H9 (cell line): ENCODE measurements around the gene EXOSC10. TPM values are rescaled to one million over a fixed set of nuclear protein-coding genes. Genes with fewer than 3 reads are reported as not detected.
"Not testable (repeated sequence)": the region's sequence is repeated elsewhere in the genome, so short reads cannot be mapped to it uniquely, and the experiment has no call there.

ENCODE experiments used
- DNase-seq: peaks from one replicate; pipeline ENCODE4 v3.0.0-alpha.2; 2017
- H2AFZ ChIP-seq: one replicate; pipeline ENCODE4 v1.6.1; 2013; ENCODE audit warnings: mild to moderate bottlenecking, low read length, control low read depth, moderate library complexity
- H2AK5ac ChIP-seq: 2 replicates; pipeline ENCODE4 v1.6.1; 2013; ENCODE audit warnings: low read length, control low read depth, mixed read lengths; ENCODE audit not compliant: insufficient read length
- H2BK120ac ChIP-seq: one replicate; pipeline ENCODE4 v1.6.1; 2013; ENCODE audit warnings: low read depth, mild to moderate bottlenecking, low read length, control low read depth, inconsistent platforms; ENCODE audit not compliant: poor library complexity, severe bottlenecking
- H2BK12ac ChIP-seq: 2 replicates; pipeline ENCODE4 v1.6.1; 2013; ENCODE audit warnings: low read length, control low read depth, mixed read lengths, low read depth; ENCODE audit not compliant: insufficient read length
- H2BK15ac ChIP-seq: 2 replicates; pipeline ENCODE4 v1.6.1; 2013; ENCODE audit warnings: low read depth, low read length, control low read depth
- H2BK20ac ChIP-seq: one replicate; pipeline ENCODE4 v1.6.1; 2013; ENCODE audit warnings: low read depth, mild to moderate bottlenecking, low read length, control low read depth, inconsistent platforms; ENCODE audit not compliant: poor library complexity, severe bottlenecking
- H2BK5ac ChIP-seq: 2 replicates; pipeline ENCODE4 v1.6.1; 2013; ENCODE audit warnings: low read length, control low read depth, mixed read lengths; ENCODE audit not compliant: insufficient read length
- H3K14ac ChIP-seq: 2 replicates; pipeline ENCODE4 v1.6.1; 2013; ENCODE audit warnings: low read length, control low read depth; ENCODE audit not compliant: insufficient read depth
- H3K18ac ChIP-seq: 2 replicates; pipeline ENCODE4 v1.6.1; 2013; ENCODE audit warnings: low read depth, mild to moderate bottlenecking, mixed read lengths, low read length, control low read depth; ENCODE audit not compliant: insufficient read length
- H3K23ac ChIP-seq: 2 replicates; pipeline ENCODE4 v1.6.1; 2013; ENCODE audit warnings: low read length, control low read depth, mixed read lengths, low read depth; ENCODE audit not compliant: insufficient read length
- H3K23me2 ChIP-seq: 2 replicates; pipeline ENCODE4 v1.6.1; 2013; ENCODE audit warnings: low read depth, mild to moderate bottlenecking, mixed read lengths, low read length, control low read depth; ENCODE audit not compliant: insufficient read length, poor library complexity, severe bottlenecking
- H3K27ac ChIP-seq: 2 replicates; pipeline ENCODE4 v1.5.1; 2013; ENCODE audit warnings: low read length, control low read depth, mixed read lengths, low read depth; ENCODE audit not compliant: insufficient read length
- H3K27me3 ChIP-seq: 2 replicates; pipeline ENCODE4 v1.6.1; 2013; ENCODE audit warnings: low read length, control low read depth, inconsistent platforms; ENCODE audit not compliant: insufficient read depth
- H3K4ac ChIP-seq: 2 replicates; pipeline ENCODE4 v1.6.1; 2013; ENCODE audit warnings: low read depth, mild to moderate bottlenecking, control low read depth, inconsistent platforms, low read length, moderate library complexity
- H3K4me1 ChIP-seq: 2 replicates; pipeline ENCODE4 v1.6.1; 2013; ENCODE audit warnings: low read length, control low read depth, inconsistent platforms; ENCODE audit not compliant: insufficient read depth
- H3K4me2 ChIP-seq: 2 replicates; pipeline ENCODE4 v1.6.1; 2013; ENCODE audit warnings: low read length, control low read depth, mixed read lengths; ENCODE audit not compliant: insufficient read length, insufficient read depth
- H3K56ac ChIP-seq: 2 replicates; pipeline ENCODE4 v1.6.1; 2013; ENCODE audit warnings: low read depth, mild to moderate bottlenecking, mixed read lengths, low read length, control low read depth; ENCODE audit not compliant: insufficient read length
- H3K79me1 ChIP-seq: 2 replicates; pipeline ENCODE4 v1.6.1; 2013; ENCODE audit warnings: low read depth, mild to moderate bottlenecking, moderate library complexity, low read length, control low read depth, inconsistent platforms; ENCODE audit not compliant: insufficient read depth, poor library complexity, severe bottlenecking
- H3K79me2 ChIP-seq: 2 replicates; pipeline ENCODE4 v1.6.1; 2013; ENCODE audit warnings: low read length, control low read depth, inconsistent platforms; ENCODE audit not compliant: insufficient read depth
- H3K9ac ChIP-seq: 2 replicates; pipeline ENCODE4 v1.6.1; 2013; ENCODE audit warnings: low read length, control low read depth, mixed read lengths; ENCODE audit not compliant: insufficient read length; ENCODE audit errors: extremely low read depth
- H3K9me3 ChIP-seq: one replicate; pipeline ENCODE4 v1.6.1; 2013; ENCODE audit warnings: low read depth, low read length, inconsistent platforms; ENCODE audit not compliant: control insufficient read depth
- H3T11ph ChIP-seq: one replicate; pipeline ENCODE4 v1.6.1; 2013; ENCODE audit warnings: mild to moderate bottlenecking, low read length, control low read depth, inconsistent platforms
- H4K20me1 ChIP-seq: one replicate; pipeline ENCODE4 v1.6.1; 2013; ENCODE audit not compliant: control insufficient read depth, insufficient read length, insufficient read depth
- H4K5ac ChIP-seq: 2 replicates; pipeline ENCODE4 v1.6.1; 2013; ENCODE audit warnings: low read depth, mild to moderate bottlenecking, mixed read lengths, low read length, control low read depth; ENCODE audit not compliant: insufficient read length
- H4K8ac ChIP-seq: replicated peaks from 2 replicates; pipeline ENCODE4 v1.6.1; 2013; ENCODE audit warnings: low read length, control low read depth, mixed read lengths, low read depth; ENCODE audit not compliant: insufficient read length
- H4K91ac ChIP-seq: 2 replicates; pipeline ENCODE4 v1.6.1; 2013; ENCODE audit warnings: low read depth, mild to moderate bottlenecking, moderate library complexity, mixed read lengths, low read length, control low read depth; ENCODE audit not compliant: insufficient read length
- H3K27ac Mint-ChIP-seq, 3 experiments: 2 replicates in 2 of 3; 3 replicates in 1 of 3; pipeline ENCODE4 v1.8.0; 2020 to 2021; ENCODE audit warnings: mixed read lengths in 3 of 3, mild to moderate bottlenecking in 1 of 3, moderate library complexity in 1 of 3
- H3K27me3 Mint-ChIP-seq: 2 replicates; pipeline ENCODE4 v1.8.0; 2021; ENCODE audit warnings: low read depth, mild to moderate bottlenecking, moderate library complexity, mixed read lengths
- H3K36me3 Mint-ChIP-seq, 3 experiments: 2 replicates in 2 of 3; 3 replicates in 1 of 3; pipeline ENCODE4 v1.8.0; 2020 to 2021; ENCODE audit warnings: low read depth in 3 of 3, mixed read lengths in 3 of 3; ENCODE audit not compliant: insufficient read depth in 1 of 3
- H3K4me1 Mint-ChIP-seq, 2 experiments: 2 replicates each; pipeline ENCODE4 v1.8.0; 2020; ENCODE audit warnings: mixed read lengths in 2 of 2
- H3K4me3 Mint-ChIP-seq, 2 experiments: 2 replicates in 1 of 2; 3 replicates in 1 of 2; pipeline ENCODE4 v1.8.0; 2020 to 2021; ENCODE audit warnings: mild to moderate bottlenecking in 2 of 2, mixed read lengths in 2 of 2, moderate library complexity in 1 of 2
- H3K9me3 Mint-ChIP-seq, 2 experiments: 2 replicates in 1 of 2; 3 replicates in 1 of 2; pipeline ENCODE4 v1.8.0; 2020; ENCODE audit warnings: mild to moderate bottlenecking in 2 of 2, mixed read lengths in 2 of 2, moderate library complexity in 1 of 2
- CTCF ChIP-seq: fragments of 200-600 bp; sonication (generic); conservative IDR thresholded peaks from 3 replicates; pipeline ENCODE4 v1.8.0; 2021; ENCODE audit warnings: antibody characterized with exemption, mild to moderate bottlenecking
- WGBS: extraction: QIAGEN DNeasy Blood & Tissue Kit; methylation state at CpG from one replicate; pipeline ENCODE4 v1.1.7; 2013; ENCODE audit warnings: missing lambda C conversion rate, low lambda C conversion rate, mixed read lengths; ENCODE audit not compliant: insufficient read length; ENCODE audit errors: extremely low coverage; 5-methylcytosine and 5-hydroxymethylcytosine counted together
- total RNA-seq: library from RNA; stranded (reverse); gene quantifications from 2 replicates; pipeline ENCODE4 v1.2.1, GENCODE V29; 2021

EXOSC10 gene
- total RNA-seq, 1 experiment from 2014 or later = 83.4 TPM

- no peaks in the 10 kb centered on the region for H3K4me1 ChIP-seq
- H3K23ac ChIP-seq = no peak overlapping the region
- no peak overlapping the region for H3K4ac ChIP-seq
- H3K27me3 ChIP-seq = no peaks in the 10 kb centered on the region
- H4K5ac ChIP-seq = no peak overlapping the region
- H3K9me3 ChIP-seq = no peaks in the 10 kb centered on the region
- H3K79me1 ChIP-seq = no peaks in the 10 kb centered on the region
- H4K20me1 ChIP-seq = peaks cover 4% of the 10 kb centered on the region
- no peak overlapping the region for H2AK5ac ChIP-seq
- H3K27me3 Mint-ChIP-seq = peaks cover 7% of the 10 kb centered on the region; the same call in 1 of the 2 replicates
- no peak overlapping the region for H4K91ac ChIP-seq
- H3K27ac ChIP-seq = no peak overlapping the region
- H2BK5ac ChIP-seq = no peak overlapping the region
- no peak overlapping the region for H3K18ac ChIP-seq
- no peaks in the 10 kb centered on the region for H3K23me2 ChIP-seq
- H3K36me3 Mint-ChIP-seq = peaks cover 0 to 1% (median 0%) of the 10 kb centered on the region in 3 experiments; a peak in 1 of 7 replicates
- no peak overlapping the region for H2AFZ ChIP-seq
- H3K14ac ChIP-seq = no peak overlapping the region
- no peak overlapping the region for H2BK15ac ChIP-seq
- DNase-seq = no peak
- H3K27ac Mint-ChIP-seq = no peak overlapping the region
- no peak overlapping the region for H3K56ac ChIP-seq
- no peak overlapping the region for H3K9ac ChIP-seq
- H2BK12ac ChIP-seq = no peak overlapping the region
- H3K79me2 ChIP-seq = no peaks in the 10 kb centered on the region; the same call in 1 of the 2 replicates
- no peak overlapping the region for H3K4me2 ChIP-seq
- H3K4me3 Mint-ChIP-seq = no peak overlapping the region
- no peak for TF ChIP-seq CTCF
- H4K8ac ChIP-seq = no peak overlapping the region
- peaks cover 4 to 5% of the 10 kb centered on the region in 2 experiments for H3K4me1 Mint-ChIP-seq
- no peak overlapping the region for H2BK120ac ChIP-seq
- no peak overlapping the region for H2BK20ac ChIP-seq
- no peaks in the 10 kb centered on the region for H3K9me3 Mint-ChIP-seq
- H3T11ph ChIP-seq = no peak overlapping the region
Measured at GRCh38 chr1:11041048-11041447, 58.6 kb downstream of the EXOSC10 start.

- H3K4ac ChIP-seq, H3K27ac ChIP-seq, H2BK12ac ChIP-seq, H3K4me3 Mint-ChIP-seq, H4K91ac ChIP-seq, H3K79me2 ChIP-seq, H3K56ac ChIP-seq, H3K18ac ChIP-seq, H3K4me1 ChIP-seq, H4K8ac ChIP-seq, H2AFZ ChIP-seq, H3K23me2 ChIP-seq, H2BK20ac ChIP-seq, H3K23ac ChIP-seq, H3K27me3 Mint-ChIP-seq, H2BK120ac ChIP-seq, H3K27ac Mint-ChIP-seq, H3K4me1 Mint-ChIP-seq, H3K14ac ChIP-seq, H3K79me1 ChIP-seq, H3K27me3 ChIP-seq, H2BK5ac ChIP-seq, H2AK5ac ChIP-seq, H4K5ac ChIP-seq, H3K9ac ChIP-seq, DNase-seq, H3K4me2 ChIP-seq, H3T11ph ChIP-seq, H4K20me1 ChIP-seq, H2BK15ac ChIP-seq, H3K9me3 ChIP-seq, H3K36me3 Mint-ChIP-seq, H3K9me3 Mint-ChIP-seq: not testable (repeated sequence)
- no CpG with 5 or more reads among the region's 7 CpGs for WGBS
Measured at GRCh38 chr1:11040105-11040429, 59.6 kb downstream of the EXOSC10 start.
